Ectodermal cell (in vitro differentiated cells): ENCODE measurements around the gene RAG2. TPM values are rescaled to one million over a fixed set of nuclear protein-coding genes. Genes with fewer than 3 reads are reported as not detected.

ENCODE experiments used
- H3K27ac ChIP-seq: 2 replicates; pipeline ENCODE4 v1.7.0; 2013; ENCODE audit warnings: mild to moderate bottlenecking, low read depth, low read length; ENCODE audit not compliant: insufficient read depth, poor library complexity, severe bottlenecking
- H3K27me3 ChIP-seq: 2 replicates; pipeline ENCODE4 v1.7.0; 2013; ENCODE audit warnings: mild to moderate bottlenecking, low read length; ENCODE audit not compliant: insufficient read depth, control insufficient read depth, poor library complexity, severe bottlenecking
- H3K36me3 ChIP-seq: one replicate; pipeline ENCODE4 v1.7.0; 2013; ENCODE audit warnings: low read length; ENCODE audit not compliant: control insufficient read depth, insufficient read depth
- H3K4me1 ChIP-seq: one replicate; pipeline ENCODE4 v1.7.0; 2013; ENCODE audit warnings: low read length; ENCODE audit not compliant: control insufficient read depth, insufficient read depth
- H3K4me3 ChIP-seq: 2 replicates; pipeline ENCODE4 v1.7.0; 2013; ENCODE audit warnings: low read depth, low read length, control low read depth; ENCODE audit not compliant: insufficient read depth
- H3K9me3 ChIP-seq: 2 replicates; pipeline ENCODE4 v1.7.0; 2013; ENCODE audit warnings: mild to moderate bottlenecking, low read length, moderate library complexity; ENCODE audit not compliant: control insufficient read depth
- WGBS, 2 experiments: methylation state at CpG; one replicate each; pipeline ENCODE4 v1.1.7; 2013; ENCODE audit warnings: missing lambda C conversion rate in 2 of 2; 5-methylcytosine and 5-hydroxymethylcytosine counted together
- polyA plus RNA-seq, 4 experiments: library from polyadenylated mRNA; stranded (reverse); fragments of 50-300 nt; gene quantifications; one replicate each; pipeline ENCODE4 v1.2.3, GENCODE V29; 2013

RAG2 gene
- not detected for polyA plus RNA-seq (2013, experiment 1 of 4)
- polyA plus RNA-seq (2013, experiment 2 of 4): 0.12 TPM
- not detected for polyA plus RNA-seq (2013, experiment 3 of 4)
- not detected for polyA plus RNA-seq (2013, experiment 4 of 4)

DNA sequence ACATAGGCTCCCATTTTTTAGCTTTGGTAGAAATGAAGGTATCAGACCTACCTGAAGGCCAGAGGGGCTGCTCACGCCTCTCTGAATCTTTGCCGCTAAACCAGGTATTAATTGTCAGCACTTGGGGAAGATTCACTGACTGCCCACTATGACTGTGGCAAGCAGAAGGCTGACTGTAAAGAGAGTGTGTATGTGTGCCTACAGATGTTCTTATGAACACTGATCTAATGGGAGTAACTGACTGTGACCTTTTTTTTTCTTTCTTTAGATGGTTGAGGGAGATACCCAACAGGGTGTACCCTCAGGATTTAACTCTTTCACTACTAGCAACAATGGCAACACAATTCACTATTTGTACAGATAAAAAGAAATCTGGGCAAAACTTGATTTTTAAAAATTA lies at the start of gene RAG2:
Gene RAG2, minus strand, starts transcription at position 186 of the 400 bp plus-strand sequence. CDS start 4,068 bp downstream, outside the sequence.
- peaks cover 2% of the 10 kb centered on the region for H3K9me3 ChIP-seq
- no peaks in the 10 kb centered on the region for H3K4me1 ChIP-seq
- no peak within 1 kb of the TSS for H3K27ac ChIP-seq
- peaks cover 5% of the 10 kb centered on the region for H3K27me3 ChIP-seq
- WGBS, 2 experiments: 93 to 98% methylated on average over 2 of the region's 2 CpGs
- no peak within 1 kb of the TSS for H3K4me3 ChIP-seq
- H3K36me3 ChIP-seq: no peaks in the 10 kb centered on the region

DNA sequence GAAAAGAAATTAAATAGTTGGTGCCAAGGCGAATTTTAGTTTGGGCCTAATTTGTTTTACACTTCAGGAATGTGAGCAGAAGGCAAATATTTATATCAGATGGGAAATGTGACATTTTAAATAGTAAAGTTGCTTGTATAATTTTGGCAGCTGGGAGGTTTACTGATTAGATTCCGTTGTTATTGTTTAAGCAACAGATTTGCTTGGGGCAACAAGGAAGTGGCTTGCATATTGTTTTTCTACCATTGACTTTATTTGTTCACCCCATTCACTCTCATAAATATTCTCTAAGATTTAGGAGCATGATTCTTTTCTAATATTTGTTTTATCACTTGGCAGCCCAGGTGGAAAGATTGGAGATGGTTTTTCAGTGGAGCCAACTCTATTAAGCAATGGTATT lies 40.5 kb upstream of the RAG2 start:
- Histone ChIP-seq H3K36me3 (no peaks in the 10 kb centered on the region), H3K4me3 (no peak overlapping the region), H3K4me1 (no peaks in the 10 kb centered on the region), H3K27me3 (no peaks in the 10 kb centered on the region), H3K27ac (no peak overlapping the region), H3K9me3 (peaks cover 3% of the 10 kb centered on the region)
- 94 to 96% methylated on average over 2 of the region's 2 CpGs for WGBS, 2 experiments

DNA sequence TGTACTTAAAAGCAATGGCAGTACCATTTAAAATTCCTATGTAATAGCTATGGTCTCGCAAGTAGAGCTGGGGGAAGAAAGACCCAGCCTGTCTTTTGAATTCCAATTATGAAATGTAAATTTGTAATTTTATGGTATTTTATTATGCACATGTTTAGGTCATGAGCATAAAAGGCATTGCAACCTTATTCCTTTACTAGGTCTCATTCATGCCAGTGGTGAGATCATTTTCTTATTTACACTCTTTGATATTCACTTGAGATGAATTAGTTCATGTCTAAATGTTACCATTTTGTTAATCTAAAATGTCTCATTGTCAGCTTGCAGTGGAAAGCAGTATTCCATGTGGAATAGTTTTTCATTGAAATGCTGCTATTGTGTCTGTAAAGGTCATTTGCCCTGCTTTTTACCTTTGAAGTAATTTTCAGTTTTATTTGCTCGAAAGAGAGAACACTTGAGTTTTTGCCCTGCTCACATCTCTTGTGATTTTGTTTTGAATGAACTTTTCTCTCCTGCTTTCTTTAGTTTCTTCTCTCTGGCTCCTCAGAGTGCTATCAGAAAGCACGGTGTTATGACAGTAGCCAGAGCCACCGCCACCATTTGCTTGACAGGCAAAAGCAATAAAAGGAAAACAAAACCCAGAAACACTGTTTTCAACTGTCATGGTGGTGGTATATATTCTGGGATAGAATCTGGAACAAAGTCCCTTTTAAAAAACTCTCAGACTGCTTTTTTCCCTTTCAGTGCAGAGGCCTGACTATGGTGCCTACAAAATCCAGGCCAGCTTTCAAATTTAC lies 37.2 kb upstream of the RAG2 start:
- no peak overlapping the region for H3K27ac ChIP-seq
- WGBS, 2 experiments: 95 to 97% methylated on average over 4 of the region's 4 CpGs

DNA sequence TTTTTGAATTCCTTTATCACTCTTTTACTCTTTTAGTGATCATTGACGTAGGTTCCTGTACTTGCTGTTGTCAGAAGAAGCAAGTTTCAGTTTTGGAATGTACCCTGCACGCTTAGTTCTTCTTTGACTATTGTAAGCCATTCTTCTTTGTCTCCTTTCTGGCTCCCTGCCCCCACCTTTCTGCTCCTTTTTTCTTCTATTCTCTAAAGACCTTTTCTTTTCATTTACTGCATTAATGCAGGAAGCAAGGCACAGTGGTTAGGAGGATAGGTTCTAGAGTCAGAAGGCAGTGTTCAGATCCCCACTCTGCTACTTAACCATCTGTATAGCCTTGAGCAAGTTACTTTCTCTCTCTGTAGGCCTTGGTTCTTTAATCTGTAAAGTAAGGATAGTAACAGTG lies 33.7 kb upstream of the RAG2 start:
- Histone ChIP-seq H3K9me3 (peaks cover 3% of the 10 kb centered on the region), H3K27me3 (no peaks in the 10 kb centered on the region), H3K27ac (no peak overlapping the region), H3K4me1 (no peaks in the 10 kb centered on the region), H3K36me3 (no peaks in the 10 kb centered on the region), H3K4me3 (no peak overlapping the region)
- 82 to 91% methylated on average over 2 of the region's 2 CpGs for WGBS, 2 experiments

More for the DNA sequence above, 37.2 kb upstream of the RAG2 start:
- H3K36me3 ChIP-seq: no peaks in the 10 kb centered on the region
- no peak overlapping the region for H3K4me3 ChIP-seq
- H3K4me1 ChIP-seq: no peaks in the 10 kb centered on the region
- H3K27me3 ChIP-seq: no peaks in the 10 kb centered on the region
- H3K9me3 ChIP-seq: peaks cover 3% of the 10 kb centered on the region

DNA sequence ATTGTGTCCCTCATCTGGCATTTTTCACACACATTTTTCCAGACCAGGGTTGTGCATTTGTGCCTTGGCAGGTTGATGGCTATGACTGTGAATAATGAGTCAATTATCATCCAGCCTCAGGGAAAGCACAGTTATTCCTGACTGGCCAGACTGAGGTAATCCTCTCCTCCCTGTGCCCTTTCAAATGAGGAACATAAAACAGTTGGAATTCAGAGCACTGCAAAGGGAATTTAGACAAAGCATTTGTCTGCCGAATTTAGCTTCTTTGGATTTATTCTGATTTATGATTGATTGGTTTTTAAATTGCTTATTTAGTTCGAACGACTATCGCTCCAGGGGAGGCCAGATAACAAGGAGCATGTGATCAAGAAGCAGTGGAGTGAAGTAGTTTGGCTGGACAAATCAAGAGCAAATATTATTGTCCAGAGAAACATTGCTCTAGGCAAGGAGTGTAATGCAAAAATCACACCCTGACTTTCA lies 30.8 kb upstream of the RAG2 start:
- Histone ChIP-seq H3K4me1 (no peaks in the 10 kb centered on the region), H3K27me3 (no peaks in the 10 kb centered on the region), H3K4me3 (no peak overlapping the region), H3K9me3 (no peaks in the 10 kb centered on the region), H3K27ac (no peak overlapping the region), H3K36me3 (no peaks in the 10 kb centered on the region)
- 90 to 95% methylated on average over 4 of the region's 4 CpGs for WGBS, 2 experiments

DNA sequence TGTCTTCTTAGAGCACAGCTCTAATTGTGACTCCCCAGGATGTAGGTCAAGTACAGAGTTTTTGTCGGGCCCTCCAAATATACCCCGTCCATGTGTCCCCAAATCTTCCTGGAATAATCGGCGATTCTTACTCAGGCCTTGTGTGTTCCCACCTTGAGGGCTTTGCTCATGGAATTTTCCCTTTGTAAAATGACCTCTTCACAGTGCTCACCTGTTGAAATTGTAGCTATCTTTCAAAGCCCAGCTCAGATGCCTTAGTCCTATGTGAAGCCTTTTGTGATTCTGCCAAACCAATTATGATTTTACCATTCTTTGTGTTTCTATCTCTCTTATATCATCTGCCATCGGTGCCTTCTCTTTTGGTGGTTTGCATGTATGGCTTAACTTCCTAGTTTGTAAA lies 30.1 kb upstream of the RAG2 start:
- Histone ChIP-seq H3K4me1 (no peaks in the 10 kb centered on the region), H3K36me3 (no peaks in the 10 kb centered on the region), H3K9me3 (no peaks in the 10 kb centered on the region), H3K27me3 (no peaks in the 10 kb centered on the region), H3K27ac (no peak overlapping the region), H3K4me3 (no peak overlapping the region)
- WGBS, 2 experiments: 94% methylated on average over 5 of the region's 5 CpGs

DNA sequence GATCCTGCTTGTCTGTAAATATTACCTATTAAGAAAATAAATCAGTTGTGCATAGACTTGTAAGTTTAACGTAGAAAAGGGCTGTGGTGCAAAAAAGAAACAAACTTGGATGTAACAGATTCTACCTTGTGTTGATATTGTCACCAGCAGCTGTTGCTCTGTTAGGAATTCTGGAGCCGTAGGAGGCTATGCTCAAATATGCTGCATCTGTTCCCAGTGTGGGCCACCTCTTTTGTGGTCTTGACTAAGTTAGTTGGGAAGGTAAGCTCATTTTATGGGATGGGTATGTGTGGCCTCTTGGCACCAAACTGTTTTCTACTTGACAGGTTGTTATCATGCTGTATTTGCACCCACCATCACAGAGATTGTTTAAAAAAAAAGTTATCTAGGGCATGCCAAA lies 29.4 kb upstream of the RAG2 start:
- WGBS, 2 experiments: 91 to 96% methylated on average over 2 of the region's 2 CpGs
- H3K9me3 ChIP-seq: no peaks in the 10 kb centered on the region
- H3K36me3 ChIP-seq: no peaks in the 10 kb centered on the region
- H3K27ac ChIP-seq: no peak overlapping the region
- H3K4me3 ChIP-seq: no peak overlapping the region
- H3K4me1 ChIP-seq: no peaks in the 10 kb centered on the region
- no peaks in the 10 kb centered on the region for H3K27me3 ChIP-seq

DNA sequence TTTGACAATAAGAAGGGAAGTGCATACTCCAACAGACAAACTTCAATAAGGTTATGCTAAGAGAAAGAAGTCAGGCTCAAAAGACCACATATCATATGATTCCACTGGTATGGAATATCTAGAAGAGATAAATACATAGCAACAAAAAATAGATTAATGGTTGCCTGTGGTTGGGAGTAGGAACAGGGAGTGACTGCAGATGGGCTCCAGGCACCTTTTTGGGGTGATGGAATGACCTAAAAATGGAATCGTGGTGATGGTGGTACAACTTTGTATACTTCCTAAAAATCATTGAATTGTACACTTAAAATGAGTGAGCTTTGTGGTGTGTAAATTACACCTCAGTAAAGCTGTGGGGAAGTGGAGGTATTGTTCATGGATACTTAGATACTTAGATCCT lies 29.0 kb upstream of the RAG2 start:
- H3K9me3 ChIP-seq: no peaks in the 10 kb centered on the region
- no peak overlapping the region for H3K4me3 ChIP-seq
- H3K4me1 ChIP-seq: no peaks in the 10 kb centered on the region
- no peaks in the 10 kb centered on the region for H3K36me3 ChIP-seq
- no peaks in the 10 kb centered on the region for H3K27me3 ChIP-seq
- 86 to 90% methylated on average over 1 of the region's 1 CpG for WGBS, 2 experiments
- H3K27ac ChIP-seq: no peak overlapping the region

DNA sequence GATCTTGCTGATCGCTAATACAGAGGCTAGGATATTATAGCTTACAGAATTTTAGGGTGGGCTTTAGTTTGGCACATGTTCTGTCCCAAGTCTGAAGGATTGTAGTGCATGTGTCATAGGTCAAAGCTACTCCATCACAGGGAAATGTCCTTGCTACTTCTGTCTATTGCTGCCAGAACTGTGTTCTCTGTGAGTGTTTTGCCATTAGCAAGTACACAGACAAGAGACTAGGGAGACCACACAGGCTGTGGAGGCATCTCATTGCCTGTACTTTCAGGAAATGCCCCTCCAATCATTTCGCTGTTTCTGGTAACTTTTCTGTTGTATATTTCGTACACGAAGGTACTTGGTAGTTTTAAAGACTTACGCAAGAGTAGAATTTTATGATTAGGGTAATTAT lies 25.5 kb upstream of the RAG2 start:
- Histone ChIP-seq H3K27ac (no peak overlapping the region), H3K36me3 (no peaks in the 10 kb centered on the region), H3K4me3 (no peak overlapping the region), H3K27me3 (no peaks in the 10 kb centered on the region), H3K4me1 (no peaks in the 10 kb centered on the region), H3K9me3 (no peaks in the 10 kb centered on the region)
- 96 to 97% methylated on average over 5 of the region's 5 CpGs for WGBS, 2 experiments

DNA sequence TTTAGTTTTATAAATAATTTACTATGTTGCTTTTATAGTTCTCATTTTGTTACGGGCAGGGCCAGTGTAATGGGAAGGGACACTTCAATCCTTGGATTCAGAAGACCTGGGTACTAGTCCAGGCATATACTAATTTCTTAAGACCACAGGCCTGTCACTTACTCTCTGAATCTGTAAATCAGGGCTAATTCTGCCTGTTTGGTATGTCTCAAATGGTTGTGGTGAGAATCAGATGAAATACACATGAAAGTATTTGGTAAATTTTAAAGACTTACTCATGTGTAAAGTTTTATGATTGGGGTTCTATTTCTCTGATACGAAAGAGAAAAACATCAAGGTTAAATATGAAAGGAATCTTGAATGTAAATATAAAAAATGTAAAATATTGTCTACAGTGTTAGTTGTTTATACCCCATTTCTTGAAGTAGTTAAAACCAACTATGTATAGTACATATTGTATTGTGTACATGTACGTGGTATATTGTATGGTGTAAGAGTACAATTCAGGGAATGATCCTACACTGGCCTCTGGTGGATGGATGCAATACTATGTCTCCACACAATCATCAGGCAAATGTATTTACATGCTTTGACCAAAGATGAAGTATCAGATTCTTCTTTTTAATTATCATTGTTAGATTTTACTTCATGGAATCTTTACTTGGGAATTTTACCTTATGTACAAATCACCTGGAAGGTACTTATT lies 24.5 kb upstream of the RAG2 start:
- no peaks in the 10 kb centered on the region for H3K27me3 ChIP-seq
- no peak overlapping the region for H3K4me3 ChIP-seq
- 81 to 100% methylated on average over 1 to 3 of the region's 3 CpGs for WGBS, 2 experiments
- no peaks in the 10 kb centered on the region for H3K9me3 ChIP-seq
- H3K36me3 ChIP-seq: no peaks in the 10 kb centered on the region
- H3K4me1 ChIP-seq: no peaks in the 10 kb centered on the region
- H3K27ac ChIP-seq: no peak overlapping the region
